Adrenal gland (tissue), 12 donors: ENCODE data around the gene CRBN. TPM values are rescaled to one million over a fixed set of nuclear protein-coding genes. Genes with fewer than 3 reads are reported as not detected.

Source experiments
- DNase-seq, 7 donors: peaks; one replicate each; pipeline ENCODE4 v3.0.0-alpha.2; 2019 to 2020
- H3K27ac ChIP-seq, 5 donors: fragments of 200-600 bp; sonication (generic) in 4 of 5; 1 replicate in 3 of 5; 2 replicates in 2 of 5; pipeline versions ENCODE4 v1.5.1 to v1.8.0; 2016 to 2020; ENCODE audit warnings: mild to moderate bottlenecking in 1 of 5
- H3K27me3 ChIP-seq: fragments of 200-600 bp; 2 replicates; pipeline ENCODE4 v1.8.0; 2021
- H3K36me3 ChIP-seq, 2 donors: fragments of 200-600 bp; replicated peaks in 1 of 2; 1 replicate in 1 of 2; 2 replicates in 1 of 2; pipeline versions ENCODE4 v1.5.1 to v1.8.0; 2018 to 2022
- H3K4me1 ChIP-seq, 2 donors: fragments of 200-600 bp; replicated peaks in 1 of 2; 1 replicate in 1 of 2; 2 replicates in 1 of 2; pipeline versions ENCODE4 v1.5.1 to v1.8.0; 2018 to 2021
- H3K4me3 ChIP-seq, 4 donors: fragments of 200-600 bp; sonication (generic) in 3 of 4; one replicate each; pipeline ENCODE4 v1.5.1; 2016 to 2018
- H3K9me3 ChIP-seq, 3 donors: fragments of 200-600 bp; sonication (generic) in 1 of 3; replicated peaks in 1 of 3; 1 replicate in 2 of 3; 2 replicates in 1 of 3; pipeline versions ENCODE4 v1.5.1 to v1.8.0; 2016 to 2021
- POLR2A ChIP-seq, 2 donors: fragments of 450-650 bp; IDR thresholded peaks; one replicate each; pipeline ENCODE4 v1.6.1; 2017; ENCODE audit warnings: antibody characterized with exemption in 2 of 2, mild to moderate bottlenecking in 2 of 2, moderate library complexity in 1 of 2
- whole genome bisulfite sequencing, 4 donors: extraction: QIAGEN DNeasy Blood & Tissue Kit in 2 of 4; methylation state at CpG; one replicate each; pipeline versions ENCODE4 v1.1.5 to v1.1.7; 2013 to 2017; 5-methylcytosine and 5-hydroxymethylcytosine counted together
- intact Hi-C, 2 donors: fragments of 100-400 bp; cut with DNase I; formaldehyde crosslinking; loops; one replicate each; pipeline versions ENCODE4 v1.14.1 to v1.15.0; 2022 to 2023
- polyA plus RNA-seq, 3 donors: library from polyadenylated mRNA; stranded (reverse); fragments of 200-250 nt in 2 of 3; fragments of 350-450 nt in 1 of 3; fragmentation: Illumina TruSeq in 1 of 3; extraction: RNeasy Lipid Tissue Mini Kit (QIAGEN cat#74804) in 1 of 3; gene quantifications; one replicate each; pipeline ENCODE4 v1.2.3, GENCODE V29; 2013 to 2014
- total RNA-seq, 9 donors: library from RNA; depleted of rRNA in 4 of 9; stranded (reverse); fragments of >200 nt in 4 of 9; fragments of 120-200 nt in 1 of 9; fragmentation: NEBNext Ultra II Directional in 1 of 9; extraction: Animal tissue kit (Norgen Biotek cat#: 25700) in 1 of 9; gene quantifications; one replicate each; pipeline versions ENCODE4 v1.1.0 to v1.2.4, GENCODE V29; 2013 to 2023
- TF ChIP-seq, protein P1 (sequence below), 6 experiments: fragments of 450-650 bp in 4 of 6; fragments of 200-600 bp in 2 of 6; sonication (generic) in 1 of 6; IDR thresholded peaks; 1 replicate in 5 of 6; 2 replicates in 1 of 6; pipeline versions ENCODE4 v1.5.1 to v1.8.0; 2016 to 2021; ENCODE audit warnings: antibody characterized with exemption in 6 of 6, mild to moderate bottlenecking in 2 of 6, moderate library complexity in 1 of 6
- donor health status: healthy with polysubstance abuse.
- donor health status: Bipolar disorder and iron deficiency.
- donor health status: DM: yes; HTN: yes; CAD: no.
- donor health status: DM: no; HTN: no; CAD: no.
- donor health status: DM: no; HTN: no; CAD: no.
- donor health status: DM: yes; HTN: yes; CAD: no.

CRBN gene
- total and polyA plus RNA-seq, 12 donors: 24.8 to 68.7 (median 48.4) TPM

DNA sequence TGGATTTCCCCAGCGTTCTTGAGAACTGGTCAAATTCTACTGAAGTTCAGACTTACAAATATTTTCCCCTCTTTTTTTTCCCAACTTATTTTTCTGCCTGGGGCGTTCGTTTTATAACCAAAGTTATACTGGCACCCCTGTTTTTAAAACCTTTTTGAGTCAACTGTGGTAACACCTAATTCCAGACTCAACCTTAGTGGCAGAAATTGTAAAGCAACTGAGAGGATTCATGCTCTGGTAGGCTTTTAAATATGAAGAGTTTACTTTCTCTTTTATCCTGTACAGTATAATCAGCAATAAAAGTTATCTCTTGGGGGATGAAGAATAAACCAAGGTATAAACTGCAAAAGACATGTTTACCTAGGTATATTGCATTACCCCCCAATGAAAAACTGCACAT, 71.6 kb downstream of the CRBN start:
- intact Hi-C loops: no loop called here
- no peak for TF ChIP-seq POLR2A (IDR thresholded peaks at IDR 0.05)
- TF ChIP-seq, protein P1, sequence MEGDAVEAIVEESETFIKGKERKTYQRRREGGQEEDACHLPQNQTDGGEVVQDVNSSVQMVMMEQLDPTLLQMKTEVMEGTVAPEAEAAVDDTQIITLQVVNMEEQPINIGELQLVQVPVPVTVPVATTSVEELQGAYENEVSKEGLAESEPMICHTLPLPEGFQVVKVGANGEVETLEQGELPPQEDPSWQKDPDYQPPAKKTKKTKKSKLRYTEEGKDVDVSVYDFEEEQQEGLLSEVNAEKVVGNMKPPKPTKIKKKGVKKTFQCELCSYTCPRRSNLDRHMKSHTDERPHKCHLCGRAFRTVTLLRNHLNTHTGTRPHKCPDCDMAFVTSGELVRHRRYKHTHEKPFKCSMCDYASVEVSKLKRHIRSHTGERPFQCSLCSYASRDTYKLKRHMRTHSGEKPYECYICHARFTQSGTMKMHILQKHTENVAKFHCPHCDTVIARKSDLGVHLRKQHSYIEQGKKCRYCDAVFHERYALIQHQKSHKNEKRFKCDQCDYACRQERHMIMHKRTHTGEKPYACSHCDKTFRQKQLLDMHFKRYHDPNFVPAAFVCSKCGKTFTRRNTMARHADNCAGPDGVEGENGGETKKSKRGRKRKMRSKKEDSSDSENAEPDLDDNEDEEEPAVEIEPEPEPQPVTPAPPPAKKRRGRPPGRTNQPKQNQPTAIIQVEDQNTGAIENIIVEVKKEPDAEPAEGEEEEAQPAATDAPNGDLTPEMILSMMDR (IDR thresholded peaks at IDR 0.05): no peak
- Histone ChIP-seq H3K9me3 (no peaks in the 10 kb centered on the region), H3K27ac (no peak overlapping the region), H3K4me3 (no peak overlapping the region), H3K4me1 (no peaks in the 10 kb centered on the region), H3K36me3 (no peaks in the 10 kb centered on the region), H3K27me3 (no peaks in the 10 kb centered on the region)
- 60 to 84% (median 73%) methylated on average over 3 of the region's 3 CpGs for WGBS, 4 donors
- no peak for DNase-seq

DNA sequence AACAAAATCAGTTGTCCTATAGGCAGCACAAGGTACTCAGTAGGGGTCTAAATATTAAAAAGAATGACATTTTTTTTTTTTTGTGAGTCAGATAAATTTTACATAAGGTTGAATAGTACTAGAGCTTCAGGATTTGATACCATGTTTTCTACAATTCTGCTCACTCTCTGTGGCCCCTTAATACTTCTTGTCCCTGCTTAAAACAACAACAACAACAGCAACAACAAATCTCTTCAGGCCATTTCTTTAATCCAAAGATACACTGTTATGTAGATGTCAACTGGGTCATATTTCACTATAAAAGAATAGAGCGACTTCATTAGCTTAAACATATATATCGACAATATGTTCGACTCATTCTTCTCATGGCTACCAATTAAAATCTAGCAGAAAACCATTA, 72.3 kb downstream of the CRBN start:
- Histone ChIP-seq H3K27ac (no peak overlapping the region), H3K27me3 (no peaks in the 10 kb centered on the region), H3K4me3 (no peak overlapping the region), H3K9me3 (no peaks in the 10 kb centered on the region), H3K4me1 (no peaks in the 10 kb centered on the region), H3K36me3 (no peaks in the 10 kb centered on the region)
- intact Hi-C loops: no loop called here
- DNase-seq: no peak
- WGBS, 4 donors: 97% methylated on average over 3 of the region's 3 CpGs
- TF ChIP-seq, protein P1 (IDR thresholded peaks at IDR 0.05): no peak
- TF ChIP-seq POLR2A (IDR thresholded peaks at IDR 0.05): no peak

DNA sequence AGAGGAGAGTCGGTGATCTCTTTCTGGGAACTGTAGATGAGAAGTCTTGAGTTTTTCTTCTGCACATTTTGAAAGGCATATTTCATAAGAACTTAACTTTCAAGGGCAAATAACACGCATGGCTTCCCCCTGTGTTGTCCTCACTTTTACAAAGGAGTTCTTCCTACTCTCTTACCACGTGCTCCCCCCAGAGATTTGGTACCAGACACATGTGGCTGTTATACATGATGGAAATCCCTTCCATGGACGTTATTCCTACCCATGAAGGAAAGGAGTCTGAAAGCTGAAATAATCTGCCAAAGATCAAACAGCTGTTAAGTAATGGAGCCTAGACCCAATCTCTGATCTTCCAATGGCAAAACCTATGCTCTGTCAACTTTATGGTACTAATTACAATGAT, 73.7 kb downstream of the CRBN start:
- Histone ChIP-seq H3K4me1 (no peaks in the 10 kb centered on the region), H3K4me3 (no peak overlapping the region), H3K27me3 (no peaks in the 10 kb centered on the region), H3K9me3 (no peaks in the 10 kb centered on the region), H3K36me3 (no peaks in the 10 kb centered on the region), H3K27ac (no peak overlapping the region)
- no peak for DNase-seq
- intact Hi-C loops: no loop called here
- 49 to 55% (median 53%) methylated on average over 4 of the region's 4 CpGs for WGBS, 4 donors
- no peak for TF ChIP-seq POLR2A (IDR thresholded peaks at IDR 0.05)
- TF ChIP-seq, protein P1 (IDR thresholded peaks at IDR 0.05): no peak

DNA sequence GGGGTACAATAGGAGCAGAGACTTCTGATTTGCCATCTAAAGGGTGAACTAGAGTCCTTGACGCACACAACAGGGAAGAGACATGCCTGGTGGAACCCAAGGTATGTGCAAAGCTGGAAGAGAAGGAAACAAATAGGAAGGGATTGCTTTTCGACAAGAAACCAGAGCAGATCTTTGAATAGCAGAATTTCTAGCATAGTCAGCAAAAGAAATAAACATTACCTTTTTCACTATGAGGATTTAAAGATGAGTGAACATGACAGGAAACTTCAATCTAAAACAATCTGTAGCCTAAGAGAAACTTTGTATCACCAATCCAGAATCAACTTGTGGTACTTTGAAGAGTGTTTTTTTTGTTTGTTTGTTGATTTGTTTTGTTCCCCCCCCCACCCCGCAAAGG, 74.2 kb downstream of the CRBN start:
- Histone ChIP-seq H3K4me3 (no peak overlapping the region), H3K9me3 (no peaks in the 10 kb centered on the region), H3K27me3 (no peaks in the 10 kb centered on the region), H3K27ac (no peak overlapping the region), H3K4me1 (no peaks in the 10 kb centered on the region), H3K36me3 (no peaks in the 10 kb centered on the region)
- intact Hi-C loops: no loop called here
- DNase-seq: no peak
- no peak for TF ChIP-seq POLR2A (IDR thresholded peaks at IDR 0.05)
- TF ChIP-seq, protein P1 (IDR thresholded peaks at IDR 0.05): no peak
- WGBS, 4 donors: 83 to 89% (median 87%) methylated on average over 3 of the region's 3 CpGs
